ENCODE data around the gene HSD17B1. TPM values are rescaled to one million over a fixed set of nuclear protein-coding genes. Genes with fewer than 3 reads are reported as not detected.

Gene HSD17B1
- total and polyA plus RNA-seq, 2 of the 13 experiments (the other 11 are each of a cell fraction or from before 2014, with no cell fraction given): 0.54 to 0.93 TPM

DNA sequence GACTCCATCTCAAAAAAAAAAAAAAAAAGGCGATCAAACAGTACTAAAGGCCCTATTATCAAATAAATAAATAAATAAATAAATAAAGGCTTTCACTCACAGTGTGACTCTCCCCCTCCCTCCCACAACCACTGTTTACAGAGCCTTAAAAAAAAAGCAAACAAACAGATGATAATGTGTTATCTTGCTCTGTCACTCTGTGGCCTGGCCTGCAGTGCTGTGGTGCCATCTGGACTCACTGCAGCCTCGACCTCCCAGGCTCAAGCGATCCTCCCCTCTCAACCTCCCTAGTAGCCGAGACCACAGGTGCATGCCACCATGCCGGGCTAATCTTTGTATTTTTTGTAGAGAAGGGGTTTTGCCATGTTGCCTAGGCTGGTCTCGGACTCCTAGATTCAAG, 24.8 kb upstream of the HSD17B1 start:
- in situ Hi-C loops (cut with HindIII; ENCODE audit: extremely low pct_ligation_motif_present, low pct_unique_long_range_greater_than_20kb): no loop called here
- no peaks in the 10 kb centered on the region for H4K20me1 ChIP-seq (ENCODE audit: insufficient read depth, low read length)
- TF ChIP-seq ZMYM3 (CRISPR knock-in tag; IDR thresholded peaks at IDR 0.05) (peak; percentile 97), ZNF251 (CRISPR knock-in tag; IDR thresholded peaks at IDR 0.05) (no peak), ZNF687 (CRISPR knock-in tag; IDR thresholded peaks at IDR 0.05) (peak; percentile 11; the same call in 1 of the 2 replicates), SOX6 (IDR thresholded peaks at IDR 0.05) (no peak), SOX6 (CRISPR knock-in tag; IDR thresholded peaks at IDR 0.05) (0 out of 2 replicates have a peak, but pooled peaks have one; percentile 6), SALL1 (CRISPR knock-in tag; IDR thresholded peaks at IDR 0.05) (peak; percentile 31; the same call in 1 of the 2 replicates), KDM1A (CRISPR knock-in tag; IDR thresholded peaks at IDR 0.05) (no peak), ZNF770 (CRISPR knock-in tag; IDR thresholded peaks at IDR 0.05) (peak; percentile 99)
- TF ChIP-seq, protein P1, sequence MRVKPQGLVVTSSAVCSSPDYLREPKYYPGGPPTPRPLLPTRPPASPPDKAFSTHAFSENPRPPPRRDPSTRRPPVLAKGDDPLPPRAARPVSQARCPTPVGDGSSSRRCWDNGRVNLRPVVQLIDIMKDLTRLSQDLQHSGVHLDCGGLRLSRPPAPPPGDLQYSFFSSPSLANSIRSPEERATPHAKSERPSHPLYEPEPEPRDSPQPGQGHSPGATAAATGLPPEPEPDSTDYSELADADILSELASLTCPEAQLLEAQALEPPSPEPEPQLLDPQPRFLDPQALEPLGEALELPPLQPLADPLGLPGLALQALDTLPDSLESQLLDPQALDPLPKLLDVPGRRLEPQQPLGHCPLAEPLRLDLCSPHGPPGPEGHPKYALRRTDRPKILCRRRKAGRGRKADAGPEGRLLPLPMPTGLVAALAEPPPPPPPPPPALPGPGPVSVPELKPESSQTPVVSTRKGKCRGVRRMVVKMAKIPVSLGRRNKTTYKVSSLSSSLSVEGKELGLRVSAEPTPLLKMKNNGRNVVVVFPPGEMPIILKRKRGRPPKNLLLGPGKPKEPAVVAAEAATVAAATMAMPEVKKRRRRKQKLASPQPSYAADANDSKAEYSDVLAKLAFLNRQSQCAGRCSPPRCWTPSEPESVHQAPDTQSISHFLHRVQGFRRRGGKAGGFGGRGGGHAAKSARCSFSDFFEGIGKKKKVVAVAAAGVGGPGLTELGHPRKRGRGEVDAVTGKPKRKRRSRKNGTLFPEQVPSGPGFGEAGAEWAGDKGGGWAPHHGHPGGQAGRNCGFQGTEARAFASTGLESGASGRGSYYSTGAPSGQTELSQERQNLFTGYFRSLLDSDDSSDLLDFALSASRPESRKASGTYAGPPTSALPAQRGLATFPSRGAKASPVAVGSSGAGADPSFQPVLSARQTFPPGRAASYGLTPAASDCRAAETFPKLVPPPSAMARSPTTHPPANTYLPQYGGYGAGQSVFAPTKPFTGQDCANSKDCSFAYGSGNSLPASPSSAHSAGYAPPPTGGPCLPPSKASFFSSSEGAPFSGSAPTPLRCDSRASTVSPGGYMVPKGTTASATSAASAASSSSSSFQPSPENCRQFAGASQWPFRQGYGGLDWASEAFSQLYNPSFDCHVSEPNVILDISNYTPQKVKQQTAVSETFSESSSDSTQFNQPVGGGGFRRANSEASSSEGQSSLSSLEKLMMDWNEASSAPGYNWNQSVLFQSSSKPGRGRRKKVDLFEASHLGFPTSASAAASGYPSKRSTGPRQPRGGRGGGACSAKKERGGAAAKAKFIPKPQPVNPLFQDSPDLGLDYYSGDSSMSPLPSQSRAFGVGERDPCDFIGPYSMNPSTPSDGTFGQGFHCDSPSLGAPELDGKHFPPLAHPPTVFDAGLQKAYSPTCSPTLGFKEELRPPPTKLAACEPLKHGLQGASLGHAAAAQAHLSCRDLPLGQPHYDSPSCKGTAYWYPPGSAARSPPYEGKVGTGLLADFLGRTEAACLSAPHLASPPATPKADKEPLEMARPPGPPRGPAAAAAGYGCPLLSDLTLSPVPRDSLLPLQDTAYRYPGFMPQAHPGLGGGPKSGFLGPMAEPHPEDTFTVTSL (CRISPR knock-in tag; IDR thresholded peaks at IDR 0.05; ENCODE audit: borderline replicate concordance): 0 out of 2 replicates have a peak, but pooled peaks have one; percentile 29
- TF ChIP-seq, protein P2, sequence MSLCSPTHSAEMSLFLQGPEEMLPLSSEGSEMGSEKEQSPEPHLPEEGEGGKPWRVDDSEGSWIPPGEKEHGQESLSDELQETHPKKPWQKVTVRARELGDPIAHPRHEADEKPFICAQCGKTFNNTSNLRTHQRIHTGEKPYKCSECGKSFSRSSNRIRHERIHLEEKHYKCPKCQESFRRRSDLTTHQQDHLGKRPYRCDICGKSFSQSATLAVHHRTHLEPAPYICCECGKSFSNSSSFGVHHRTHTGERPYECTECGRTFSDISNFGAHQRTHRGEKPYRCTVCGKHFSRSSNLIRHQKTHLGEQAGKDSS (CRISPR knock-in tag; IDR thresholded peaks at IDR 0.05; ENCODE audit: borderline replicate concordance, low read depth): 0 out of 2 replicates have a peak, but pooled peaks have one; percentile 36

More for the DNA sequence above, 24.8 kb upstream of the HSD17B1 start:
- DNase-seq (ENCODE audit: low spot score) (peak; percentile 58), FAIRE-seq (no peak), ATAC-seq (no peak)
- WGBS (ENCODE audit: low lambda C conversion rate): 48% methylated on average over 6 of the region's 6 CpGs
- Histone ChIP-seq H3K27me3 (ENCODE audit: control insufficient read depth in 1 of 2, insufficient read depth in 2 of 2, low read length in 2 of 2) (no peaks in the 10 kb centered on the region), H3K4me3 (replicated peaks in 1 of 3; ENCODE audit: insufficient read depth in 1 of 3, low read depth in 2 of 3, low read length in 3 of 3) (no peak overlapping the region), H3K27ac (ENCODE audit: extremely low read length, insufficient read depth, low read length) (no peak overlapping the region), H2AFZ (ENCODE audit: low read length) (no peak overlapping the region), H3K9me3 (ENCODE audit: low read length) (no peaks in the 10 kb centered on the region), H3K4me2 (ENCODE audit: low read depth, low read length) (peak overlapping the region; percentile 62; the same call in 1 of the 2 replicates), H3K36me3 (replicated peaks in 1 of 2; ENCODE audit: control insufficient read depth in 1 of 2, insufficient read depth in 2 of 2, low read length in 2 of 2) (no peaks in the 10 kb centered on the region), H3K79me2 (ENCODE audit: insufficient read depth, low read length) (no peaks in the 10 kb centered on the region), H3K4me1 (ENCODE audit: insufficient read depth, low read length) (peaks cover 87% of the 10 kb centered on the region), H3K9ac (ENCODE audit: insufficient read depth, low read depth, low read length) (no peak overlapping the region)
- no TSS peak for BruUV-seq (replicated peaks)
- CTCF ChIA-PET (ENCODE audit: low intra/inter-chr PET ratio, low total read pairs): interaction anchor here (1.2 to 4.0 kb wide), 5 partner anchors 10 to 206 kb away, joined by 3 to 37 read pairs (median 12); no protein-coding TSS in a partner anchor
- POLR2A ChIA-PET: interaction anchor here (0.6 to 1.5 kb wide), 5 partner anchors 8 to 105 kb away, joined by 3 to 12 read pairs (median 3); partner anchors contain the start of gene NAGLU
- intact Hi-C loops (cut with micrococcal nuclease; ENCODE audit: unreplicated experiment): loop anchor here (1.0 kb wide), 2 partner anchors 11 to 205 kb away; no protein-coding TSS in a partner anchor
